ENCODE results near the gene DPF3.
"Not testable (repeated sequence)": the region's sequence is repeated elsewhere in the genome, so short reads cannot be mapped to it uniquely, and the experiment has no call there.

Gene DPF3

DNA sequence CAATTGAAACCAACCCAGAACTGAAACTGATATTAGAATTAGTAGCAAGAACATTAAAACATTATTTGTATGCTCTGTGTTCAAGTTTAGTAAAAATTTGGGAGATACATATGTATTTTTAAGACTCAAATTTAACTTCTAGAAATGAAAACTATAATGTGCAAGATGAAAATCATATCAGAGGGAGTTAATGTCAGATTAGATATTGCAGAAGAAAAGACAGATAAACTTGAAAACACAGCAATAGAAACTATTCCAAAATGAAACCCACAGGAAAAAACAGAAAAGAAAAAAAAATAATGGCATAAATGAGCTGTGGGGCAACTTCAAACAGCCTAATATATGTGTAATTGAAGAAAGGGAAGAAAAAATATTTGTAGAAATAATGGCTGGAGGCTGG is 134.9 kb downstream of the DPF3 start:
- no peak for DNase-seq

DNA sequence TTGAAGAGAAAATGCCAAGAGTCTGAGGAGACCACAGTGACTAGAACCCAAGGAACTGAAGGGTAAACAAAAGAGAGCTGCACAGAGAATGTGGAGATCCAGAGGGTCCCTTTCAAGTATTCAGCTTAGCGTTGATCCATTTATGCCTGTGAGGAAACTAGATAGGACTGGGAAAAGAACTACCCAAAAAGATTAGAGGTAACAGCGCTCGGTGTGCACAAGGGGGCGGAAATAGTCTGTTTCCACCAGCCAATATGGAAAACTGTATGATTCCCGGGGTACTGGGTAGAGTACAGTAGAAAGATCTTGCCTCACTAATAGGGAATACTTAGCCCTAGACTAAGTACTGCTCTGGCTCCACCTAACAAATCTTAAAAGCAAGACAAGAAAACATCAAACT is 135.5 kb downstream of the DPF3 start:
- no peak for DNase-seq

GRCh38 chr14:72756967-72757366 is 136.9 kb downstream of the DPF3 start:
- DNase-seq: no peak

DNA sequence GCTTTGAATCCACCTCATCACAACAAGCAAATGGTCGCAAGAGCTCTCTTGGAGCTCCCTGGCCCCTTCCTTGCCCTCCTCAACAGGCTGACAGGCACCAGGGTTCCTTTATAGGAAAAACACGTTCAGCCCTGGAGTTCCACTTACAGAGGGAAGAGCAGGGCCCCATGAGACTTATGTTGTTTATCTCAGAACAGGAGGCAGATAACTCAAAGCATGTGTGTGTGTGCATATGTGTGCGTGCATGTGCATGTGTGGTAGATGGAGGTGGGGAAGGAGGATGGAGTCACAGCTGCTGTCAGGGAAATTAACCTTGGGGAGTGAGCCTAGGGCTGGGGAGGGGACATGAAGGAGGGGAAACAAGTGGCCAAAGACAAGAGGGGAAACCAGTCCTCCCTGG is 138.1 kb downstream of the DPF3 start:
- DNase-seq: no peak

GRCh38 chr14:72754949-72755348 is 139.0 kb downstream of the DPF3 start:
- DNase-seq: no peak

GRCh38 chr14:72753879-72754400 is 140.0 kb downstream of the DPF3 start:
- DNase-seq: no peak

DNA sequence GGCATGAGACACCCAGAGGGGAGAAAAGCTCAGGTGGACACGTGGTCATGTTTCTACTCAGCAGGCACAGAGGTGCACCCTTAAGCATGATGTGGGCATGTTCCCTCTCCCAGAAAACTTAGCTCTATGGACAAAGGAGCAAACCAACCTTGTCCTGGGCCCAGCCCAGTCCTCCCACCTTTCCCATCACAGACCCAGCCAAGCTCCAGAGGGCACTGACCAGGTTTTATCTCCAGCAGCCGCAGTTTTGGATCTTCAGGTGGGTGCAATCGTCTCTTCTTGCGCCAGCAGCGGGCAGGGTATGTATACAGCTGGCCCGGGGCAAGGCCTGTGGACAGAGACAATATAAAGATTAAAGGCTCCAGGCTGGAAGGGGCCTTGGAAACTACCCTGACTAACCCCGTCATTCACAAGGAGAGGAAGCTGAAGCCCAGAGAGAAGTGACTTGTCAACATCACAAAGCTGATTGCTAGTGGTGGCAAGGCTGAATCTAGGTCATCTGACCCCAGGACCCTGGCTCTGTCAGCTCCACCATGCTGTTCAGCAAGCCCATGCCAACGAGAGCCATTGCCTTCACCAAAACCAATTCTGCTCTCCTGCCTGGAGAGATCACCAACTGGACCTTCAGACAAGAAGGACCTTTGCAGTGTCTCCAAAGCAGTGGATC is 140.7 kb downstream of the DPF3 start:
- DNase-seq: no peak

GRCh38 chr14:72752034-72752412 is 141.9 kb downstream of the DPF3 start:
- DNase-seq: no peak

DNA sequence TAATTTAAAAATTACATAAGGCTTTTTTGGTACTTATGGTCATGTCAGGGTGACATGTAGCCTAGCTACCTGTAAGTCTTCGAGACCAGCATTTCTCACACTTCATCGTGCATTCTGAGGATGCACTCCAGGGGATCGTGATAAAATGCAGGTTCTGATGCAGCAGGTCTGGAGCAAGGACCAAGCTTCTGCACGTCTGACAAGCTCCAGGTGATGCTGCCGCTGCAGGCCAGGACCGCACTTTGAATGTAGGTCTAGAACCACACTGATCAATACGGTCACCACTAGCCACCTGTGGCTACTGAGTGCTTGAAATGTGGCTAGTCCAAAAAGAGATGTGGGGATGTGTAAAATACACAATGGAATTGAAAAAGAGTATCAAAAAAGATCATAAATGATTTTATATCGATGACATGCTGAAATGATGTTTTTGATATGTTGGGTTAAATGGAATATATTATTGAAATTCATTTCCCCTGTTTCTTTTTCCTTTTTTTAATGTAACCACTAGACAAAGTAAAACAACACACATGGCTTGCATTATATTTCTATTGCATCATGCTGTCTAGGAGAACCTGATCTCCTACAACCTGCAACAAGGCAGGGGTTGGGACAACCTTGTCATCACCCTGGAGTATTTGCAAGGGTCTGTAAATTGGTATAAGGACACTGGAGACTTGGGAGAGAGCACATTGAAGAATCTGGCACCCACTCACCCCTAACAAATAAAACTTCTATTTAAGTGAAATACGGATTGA is 142.4 kb downstream of the DPF3 start:
- no peak for DNase-seq

- not testable (repeated sequence) for DNase-seq
These were observed 145.0 kb downstream of the DPF3 start for GRCh38 chr14:72748921-72749320.

DNA sequence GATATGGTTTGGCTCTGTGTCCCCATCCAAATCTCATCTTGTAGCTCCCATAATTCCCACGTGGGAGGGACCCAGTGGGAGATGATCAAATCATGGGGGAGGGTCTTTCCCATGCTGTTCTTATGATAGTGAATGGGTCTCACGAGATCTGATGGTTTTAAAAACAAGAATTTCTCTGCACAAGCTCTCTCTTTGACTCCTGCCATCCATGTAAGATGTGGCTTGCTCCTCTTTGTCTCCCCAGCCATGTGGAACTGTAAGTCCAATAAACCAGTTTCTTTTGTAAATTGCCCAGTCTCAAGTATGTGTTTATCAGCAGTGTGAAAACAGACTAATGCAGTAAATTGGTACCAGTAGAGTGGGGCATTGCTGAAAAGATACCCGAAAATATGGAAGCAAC is 146.2 kb downstream of the DPF3 start:
- no peak for DNase-seq

DNA sequence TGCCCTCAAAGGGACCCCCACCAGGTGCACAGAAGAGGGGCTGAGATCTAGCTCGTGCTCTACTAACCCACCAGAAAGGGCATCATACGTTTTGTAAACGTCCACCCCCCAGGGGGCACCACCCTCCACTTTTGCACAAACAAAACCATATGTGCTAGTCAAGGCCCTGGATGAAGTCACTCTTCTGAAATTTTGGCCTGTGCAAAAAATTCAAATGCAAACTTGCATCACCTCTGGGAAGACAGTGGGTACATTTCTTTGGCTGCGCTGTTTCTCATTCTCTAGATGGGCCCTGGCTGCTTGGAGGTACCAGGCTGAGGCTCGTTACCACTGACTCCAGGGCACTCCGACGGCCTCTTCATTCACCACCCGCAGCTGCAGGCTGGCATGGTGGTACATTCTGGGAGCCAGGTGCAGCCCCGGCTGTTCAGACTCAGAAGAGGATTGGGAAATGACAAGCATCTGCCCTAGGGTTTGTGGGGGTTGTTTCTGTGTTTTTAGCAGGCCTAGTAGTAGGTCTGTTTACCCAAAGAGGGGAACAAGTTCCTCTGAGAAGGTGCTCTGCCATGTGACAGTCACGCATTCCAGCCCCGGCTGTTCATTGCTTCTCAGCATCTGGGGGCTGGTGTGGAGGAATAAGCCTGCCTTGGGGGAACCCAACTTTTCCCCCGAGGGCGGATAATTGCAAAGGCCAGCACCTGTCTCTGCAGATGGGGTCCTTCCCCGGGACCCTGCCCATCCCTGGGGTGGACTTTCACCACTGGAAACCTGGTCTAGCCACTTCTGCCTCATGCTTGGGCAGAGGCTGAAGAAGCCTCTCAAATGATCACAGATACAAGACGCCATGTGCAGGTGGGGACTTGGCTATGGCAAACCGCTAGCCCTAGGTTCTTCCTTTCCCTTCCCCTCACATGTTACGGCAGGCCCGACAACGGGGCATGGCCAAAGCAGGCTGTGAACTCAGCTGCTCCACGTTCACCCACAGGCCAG is 147.6 kb downstream of the DPF3 start:
- DNase-seq: no peak

DNA sequence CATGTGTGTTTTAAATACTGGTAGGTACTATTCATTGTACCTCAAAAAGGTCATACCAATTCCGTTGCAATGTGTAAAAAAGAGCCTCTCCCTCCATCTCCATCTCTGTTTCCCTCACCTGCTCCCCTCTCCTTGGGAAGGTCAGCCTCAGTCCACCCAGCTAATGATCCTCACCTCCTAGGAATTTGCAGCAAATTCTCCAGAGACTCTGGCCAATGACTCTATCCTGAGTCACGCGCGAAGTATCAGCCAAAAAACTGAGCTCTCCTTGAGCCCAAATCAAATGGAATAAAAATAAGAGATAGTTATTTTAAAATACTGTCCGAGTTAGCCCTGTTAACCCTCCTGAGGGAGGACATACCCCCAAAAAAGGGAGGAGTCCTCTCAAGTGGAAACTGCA is 148.4 kb downstream of the DPF3 start:
- DNase-seq: no peak

GRCh38 chr14:72744416-72745120 is 149.3 kb downstream of the DPF3 start:
- no peak for DNase-seq

DNA sequence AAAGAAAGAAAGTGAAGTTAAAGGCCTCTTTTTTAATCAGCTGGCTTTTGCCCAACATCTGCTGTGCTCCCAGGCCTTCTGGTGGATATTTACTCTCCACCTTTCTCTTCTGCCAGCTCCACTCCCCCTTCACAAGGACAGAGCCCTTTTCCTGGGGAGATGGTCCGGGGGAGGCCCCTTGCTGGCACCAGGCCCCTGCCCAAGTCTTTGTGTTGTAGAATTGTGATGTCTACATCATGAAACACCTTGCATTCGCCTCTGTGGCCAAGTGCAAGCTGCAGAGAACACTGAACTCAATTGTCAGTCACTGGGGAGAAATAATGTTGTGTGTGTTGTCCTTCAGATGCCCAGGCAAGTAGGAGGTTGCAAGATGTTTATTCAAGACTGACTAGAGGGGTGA is 150.3 kb downstream of the DPF3 start:
- no peak for DNase-seq

DNA sequence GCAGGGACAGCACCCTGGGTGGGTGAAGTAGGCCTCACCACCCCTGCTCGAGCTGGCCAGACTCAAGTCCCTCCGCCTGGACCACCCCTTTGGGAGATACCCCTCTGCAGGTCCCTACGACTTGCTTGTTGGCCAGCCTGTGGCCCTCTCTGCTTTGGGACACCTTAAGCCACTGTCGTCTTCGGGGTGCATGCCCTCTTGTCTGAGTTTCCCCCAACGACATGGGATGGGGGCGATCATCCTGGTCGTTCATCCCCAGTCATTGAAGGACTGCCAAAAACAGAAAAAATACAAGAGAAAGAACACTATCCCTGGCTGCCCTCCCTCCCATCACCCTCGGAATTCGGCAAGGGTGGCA is 151.1 kb downstream of the DPF3 start:
- no peak for DNase-seq

DNA sequence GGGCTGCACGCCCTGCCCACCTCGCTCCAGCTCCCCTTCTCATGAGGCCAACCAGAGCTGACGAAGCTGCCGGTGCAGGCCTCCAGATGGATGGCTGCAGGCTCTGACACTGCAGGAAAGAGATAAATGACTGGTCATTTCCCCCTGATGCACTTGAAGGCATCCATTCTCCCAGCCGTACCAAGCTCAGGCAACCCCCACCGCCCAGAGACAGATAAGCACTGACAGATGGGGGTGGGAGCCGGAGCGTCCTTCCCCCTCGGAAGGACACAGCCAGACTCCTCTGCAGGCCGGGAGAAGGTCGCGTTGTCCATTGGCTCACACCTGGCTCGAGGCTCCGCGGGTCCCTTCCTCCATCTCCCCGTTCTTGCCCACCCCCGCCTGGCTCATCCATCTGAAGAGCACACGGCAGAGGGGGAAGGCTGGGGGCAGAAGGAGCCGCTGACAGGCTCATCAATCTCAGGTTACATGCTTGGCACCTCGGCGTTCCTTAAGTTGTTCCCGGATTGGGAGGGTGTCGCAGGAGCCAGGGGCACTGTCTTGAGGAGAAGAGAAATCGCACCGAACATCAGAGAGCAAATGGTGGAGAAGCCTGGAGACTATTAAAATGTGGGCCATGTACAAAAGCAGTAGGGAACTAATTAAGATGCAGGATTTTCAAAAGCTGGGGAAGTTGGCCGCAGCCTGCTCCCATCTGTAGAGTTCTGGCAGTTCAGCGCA is 151.6 kb downstream of the DPF3 start:
- DNase-seq: no peak

GRCh38 chr14:72741826-72742117 is 152.1 kb downstream of the DPF3 start:
- DNase-seq: no peak

GRCh38 chr14:72740966-72741825 is 152.7 kb downstream of the DPF3 start:
- DNase-seq: no peak

DNA sequence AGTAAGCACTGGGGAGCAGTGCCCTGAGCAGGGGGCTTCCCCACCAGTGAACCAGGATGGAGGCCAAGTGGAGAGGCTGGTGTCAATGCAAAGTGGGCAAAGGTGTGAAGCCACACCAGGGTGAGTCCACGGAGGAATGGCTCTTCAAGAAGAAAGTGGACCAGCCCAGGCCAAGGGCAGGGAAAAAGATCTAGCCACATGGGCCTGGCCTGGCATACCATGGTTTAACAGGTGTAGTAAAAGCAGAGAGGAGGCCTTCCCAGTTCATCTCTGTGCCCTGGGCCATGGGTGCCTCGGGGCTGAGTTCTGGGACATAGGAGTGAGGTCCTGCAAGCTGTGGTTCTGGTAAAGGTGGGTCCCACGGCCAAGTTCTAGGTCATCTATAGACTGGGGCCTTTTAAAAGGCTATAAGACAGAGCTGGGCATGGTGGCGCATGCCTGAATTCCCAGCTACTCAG is 153.4 kb downstream of the DPF3 start:
- DNase-seq: no peak
